HG02970 (cell line): Measurements from ENCODE around the gene RASA2.
"Not testable (repeated sequence)": the region's sequence is repeated elsewhere in the genome, so short reads cannot be mapped to it uniquely, and the experiment has no call there.

Source experiments
- ATAC-seq: cut with Tn5 transposase; IDR thresholded peaks from one replicate; pipeline ENCODE4 v1.9.1; 2021; ENCODE audit warnings: mild to moderate bottlenecking, moderate library complexity, moderate number of reproducible peaks; ENCODE audit not compliant: unreplicated experiment, low FRiP score

Gene RASA2

DNA sequence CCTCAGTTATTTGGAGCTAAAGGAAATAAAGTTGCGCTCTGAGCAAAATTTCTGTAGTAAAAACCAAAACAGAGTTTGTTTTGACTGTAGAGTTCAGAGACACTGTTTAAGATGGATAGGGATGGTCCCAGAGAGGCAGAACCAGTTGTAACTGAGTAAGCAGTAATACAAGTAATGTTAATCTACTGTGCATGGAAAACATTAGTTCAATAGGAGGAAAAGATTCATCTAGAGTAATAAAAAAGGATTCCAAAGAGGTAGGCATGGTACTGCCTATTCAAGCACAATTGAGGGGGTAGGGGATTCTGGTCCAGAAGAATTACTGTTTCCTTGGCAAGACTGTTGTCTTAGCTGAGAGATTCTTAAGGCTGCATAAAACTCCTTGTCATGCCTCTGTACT, 77.4 kb downstream of the RASA2 start:
- ATAC-seq: no peak

DNA sequence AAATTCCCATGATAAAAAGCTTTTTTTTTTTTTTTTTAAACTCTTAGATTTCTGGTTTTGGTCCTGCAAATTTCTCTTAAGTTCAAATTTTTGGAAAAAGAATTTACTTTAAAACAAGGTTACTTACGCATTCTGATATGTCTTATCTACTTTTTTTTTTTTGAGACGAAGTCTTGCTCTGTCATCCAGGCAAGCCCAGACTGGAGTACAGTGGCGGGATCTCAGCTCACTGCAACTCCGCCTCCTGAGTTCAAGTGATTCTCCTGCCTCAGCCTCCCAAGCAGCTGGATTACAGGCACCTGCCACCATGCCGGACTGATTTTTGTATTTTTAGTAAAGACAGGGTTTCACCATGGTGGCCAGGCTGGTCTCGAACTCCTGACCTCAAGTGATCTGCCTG, 83.2 kb downstream of the RASA2 start:
- no peak for ATAC-seq

DNA sequence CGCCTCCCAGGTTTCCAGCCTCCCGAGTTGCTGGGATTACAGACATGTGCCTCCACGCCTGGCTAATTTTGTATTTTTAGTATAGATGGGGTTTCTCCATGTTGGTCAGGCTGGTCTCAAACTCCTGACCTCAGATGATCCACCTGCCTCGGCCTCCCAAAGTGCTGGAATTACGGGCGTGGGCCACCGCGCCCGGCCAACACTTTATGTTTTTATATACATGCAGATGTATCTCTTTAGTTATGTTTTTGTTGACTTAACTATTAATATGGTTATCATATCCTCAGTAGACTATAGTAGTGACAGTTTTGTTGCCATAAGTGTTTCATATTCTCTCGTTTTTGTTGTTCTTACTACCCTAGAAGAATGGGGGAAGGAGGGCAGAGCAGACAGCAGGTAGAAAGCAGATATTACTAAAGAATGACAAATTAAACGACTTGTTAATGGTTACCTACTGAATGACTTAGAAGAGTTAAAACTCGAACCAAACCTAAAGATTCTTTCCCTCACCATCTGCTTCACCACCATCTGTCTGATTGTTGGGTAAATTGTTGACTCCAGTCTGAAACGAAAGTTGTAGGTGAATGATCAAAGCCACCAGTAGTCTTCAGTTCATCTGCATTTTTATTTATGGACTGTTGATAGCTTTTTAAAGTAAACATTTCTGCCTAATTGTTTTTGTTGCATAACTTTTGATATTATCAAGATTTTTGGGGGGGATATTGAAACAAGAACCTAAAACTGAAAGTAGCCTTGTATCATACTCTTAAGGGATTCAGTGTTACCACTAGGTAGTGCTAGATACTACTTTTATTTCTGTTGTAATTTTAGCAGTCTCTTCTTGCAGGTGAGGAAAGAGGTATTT, 89.3 kb downstream of the RASA2 start:
- no peak for ATAC-seq

DNA sequence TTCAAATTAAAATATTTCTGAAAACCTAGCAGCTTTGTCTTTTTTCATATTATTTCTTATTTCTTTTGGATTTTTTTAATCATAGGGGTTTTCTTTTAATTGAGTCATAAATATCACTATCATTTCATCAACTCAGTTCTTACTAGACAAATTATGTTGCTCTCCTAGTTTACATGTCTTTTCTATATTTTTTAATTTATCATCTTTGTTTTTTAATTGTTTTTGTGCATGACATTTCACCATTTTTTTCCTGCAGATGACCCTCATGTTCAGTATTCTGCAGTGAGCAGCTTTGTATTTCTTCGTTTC, 89.9 kb downstream of the RASA2 start:
- no peak for ATAC-seq

DNA sequence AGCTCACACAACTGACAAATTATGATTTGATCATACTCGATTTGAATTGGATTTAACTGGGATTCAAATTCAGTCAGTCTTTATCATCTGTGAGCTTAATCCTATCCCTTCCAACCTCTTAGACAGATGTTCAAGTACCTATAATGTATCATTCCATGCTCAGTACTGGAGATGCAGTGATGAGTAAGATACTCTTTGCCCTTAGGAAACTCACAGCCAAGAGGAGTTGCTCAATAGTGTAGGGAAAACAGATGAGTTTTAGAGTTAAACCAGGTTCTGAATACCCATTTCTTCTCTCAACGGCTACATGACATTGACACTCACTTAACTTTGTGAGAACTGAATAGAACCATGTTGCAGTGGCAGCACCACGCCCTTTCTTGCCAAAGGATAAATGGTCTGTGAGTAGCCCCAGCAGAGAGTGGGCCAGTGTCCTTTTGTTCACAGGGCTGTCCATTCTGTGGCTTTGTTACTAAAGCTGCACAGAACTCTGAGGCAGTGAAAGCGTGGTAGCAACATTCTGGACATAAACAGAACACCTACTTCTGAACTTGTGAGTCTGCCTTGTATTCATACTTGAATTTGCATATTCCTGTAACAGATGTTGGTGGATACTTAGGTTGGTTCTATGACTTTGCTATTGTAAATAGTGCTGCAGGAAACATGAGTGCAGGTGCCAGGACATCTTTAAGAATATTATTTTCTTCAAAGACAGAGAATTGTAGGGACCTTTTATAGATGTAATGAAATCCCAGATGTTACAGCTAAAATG, 91.6 kb downstream of the RASA2 start:
- ATAC-seq: no peak

DNA sequence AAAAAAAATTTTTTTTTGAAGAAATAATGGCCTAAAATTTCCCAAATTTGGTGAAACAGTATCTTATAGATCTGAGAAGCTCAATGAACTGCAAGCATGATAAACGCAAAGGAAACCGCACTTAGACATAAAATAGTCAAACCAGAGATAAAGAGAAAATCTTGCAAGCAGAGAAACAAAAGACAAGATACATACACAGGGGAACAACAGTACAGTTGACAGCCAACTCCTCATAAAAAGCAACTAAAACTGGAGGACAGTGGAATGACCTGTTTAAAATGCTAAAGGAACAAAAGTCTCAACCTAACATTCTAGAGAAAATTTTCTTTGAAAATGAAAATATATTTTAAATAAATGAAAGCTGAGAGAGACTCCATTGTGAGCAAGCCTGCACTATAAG, 107.5 kb downstream of the RASA2 start:
- no peak for ATAC-seq

DNA sequence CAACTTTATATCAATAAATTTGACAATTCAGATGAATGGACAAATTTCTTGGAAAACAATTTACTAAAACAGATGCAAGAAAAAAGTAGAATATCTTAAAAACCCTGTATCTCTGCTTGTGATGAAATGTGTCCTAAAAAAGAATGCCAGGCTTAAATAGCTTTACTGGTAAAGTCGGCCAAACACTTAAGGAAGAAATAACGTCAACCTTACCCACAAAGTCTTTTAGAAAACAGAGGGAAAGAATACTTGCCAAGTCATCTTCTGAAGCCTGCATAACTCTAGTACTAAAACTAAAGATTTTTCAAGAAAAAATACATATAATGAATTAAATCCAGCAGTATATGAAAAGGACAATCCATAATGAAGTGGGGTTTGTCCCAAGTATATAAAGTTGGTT, 111.1 kb downstream of the RASA2 start:
- no peak for ATAC-seq

DNA sequence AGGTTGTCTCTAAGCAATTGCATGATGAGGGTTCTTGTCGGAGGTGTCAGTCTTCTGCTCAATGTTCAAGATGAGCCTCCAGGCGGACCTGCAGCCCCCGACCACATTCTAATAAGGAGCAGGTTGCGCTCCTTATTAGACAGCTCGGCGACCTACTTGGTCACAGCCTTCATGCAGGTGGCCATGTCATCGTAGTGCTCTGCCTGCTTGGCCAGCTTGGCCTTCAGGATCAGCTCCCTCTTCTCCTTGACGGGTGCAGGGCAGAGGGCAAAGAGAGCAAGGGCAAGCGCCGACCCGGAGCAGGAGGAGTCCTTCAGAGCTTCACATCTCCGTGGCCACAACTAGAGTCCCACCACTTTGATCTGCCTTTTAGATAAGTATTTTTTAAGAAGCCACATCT, 113.5 kb downstream of the RASA2 start:
- ATAC-seq: no peak

DNA sequence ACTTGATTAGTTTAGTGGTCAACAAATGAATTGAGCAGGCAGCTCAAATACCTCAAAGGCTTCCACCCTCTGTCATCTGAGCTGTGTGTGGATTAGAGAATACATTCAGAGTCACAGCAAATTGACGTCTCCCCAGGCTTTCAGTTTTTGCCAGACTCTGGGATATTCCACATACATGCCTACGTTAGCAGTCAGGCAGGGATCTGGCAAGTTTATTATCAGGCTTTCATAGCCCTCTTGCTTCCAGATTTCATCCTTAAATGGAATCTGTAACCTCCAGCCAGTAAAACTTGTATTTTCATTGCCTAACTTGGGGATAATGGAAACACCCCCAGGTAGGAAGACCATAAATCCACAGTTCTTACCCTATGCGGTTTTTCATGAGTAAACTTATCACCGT, 115.9 kb downstream of the RASA2 start:
- no peak for ATAC-seq

DNA sequence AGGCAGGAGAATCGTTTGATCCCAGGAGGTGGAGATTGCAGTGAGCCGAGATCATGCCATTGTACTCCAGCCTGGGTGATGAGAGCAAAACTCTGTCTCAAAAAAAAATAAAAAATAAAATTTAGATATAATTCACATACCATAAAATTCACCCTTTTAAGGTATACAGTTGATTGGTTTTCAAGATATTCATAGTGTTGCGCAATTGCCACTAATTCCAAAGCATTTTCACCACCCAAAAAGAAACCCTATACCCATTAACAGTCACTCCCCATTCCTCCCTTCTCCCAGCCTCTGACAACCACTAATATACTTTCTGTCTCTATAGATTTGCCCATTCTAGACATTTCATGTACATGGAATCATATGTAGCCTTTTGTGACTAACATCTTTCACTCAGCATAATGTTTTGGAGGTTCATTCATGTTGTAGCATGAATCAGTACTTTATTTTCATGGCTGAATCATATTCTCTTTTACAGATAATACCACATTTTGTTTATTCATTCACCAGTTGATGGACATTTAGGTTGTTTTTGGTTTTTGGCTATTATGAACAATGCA, 116.7 kb downstream of the RASA2 start:
- ATAC-seq: no peak

DNA sequence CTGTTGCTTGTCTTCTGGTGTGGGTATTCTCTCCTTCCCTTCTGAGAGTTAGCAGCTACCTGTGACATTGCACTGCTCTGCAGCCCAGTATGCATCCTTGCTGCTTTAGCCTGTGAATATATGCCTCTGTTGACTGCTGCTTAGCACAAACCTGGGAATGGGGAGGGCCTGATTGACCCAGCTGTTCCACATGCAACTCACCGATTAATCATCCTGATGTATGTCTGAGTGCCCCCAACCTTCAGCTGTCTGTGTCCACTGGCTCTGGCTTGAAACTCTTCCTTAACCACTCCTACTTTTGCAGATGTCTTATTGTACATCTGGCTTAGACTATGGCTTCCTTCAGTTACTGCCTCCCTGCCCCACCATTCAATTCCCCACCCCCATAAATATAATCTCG, 119.1 kb downstream of the RASA2 start:
- ATAC-seq: no peak

DNA sequence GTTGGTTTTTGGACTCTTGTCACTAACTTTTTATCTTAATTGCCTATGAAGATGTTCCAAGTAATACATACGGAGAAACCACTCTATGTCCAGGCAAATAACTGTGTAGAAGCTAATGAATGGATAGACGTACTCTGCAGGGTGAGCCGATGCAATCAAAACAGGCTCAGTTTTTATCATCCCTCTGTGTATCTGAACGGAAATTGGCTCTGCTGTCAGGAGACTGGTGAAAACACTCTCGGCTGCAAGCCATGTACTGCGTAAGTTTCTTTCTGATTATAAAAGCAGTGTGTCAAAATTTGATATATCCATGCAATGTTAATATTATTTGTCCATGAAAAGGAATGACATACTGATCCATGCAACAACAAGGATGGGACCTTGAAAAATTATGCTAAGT, 121.6 kb downstream of the RASA2 start:
- no peak for ATAC-seq

DNA sequence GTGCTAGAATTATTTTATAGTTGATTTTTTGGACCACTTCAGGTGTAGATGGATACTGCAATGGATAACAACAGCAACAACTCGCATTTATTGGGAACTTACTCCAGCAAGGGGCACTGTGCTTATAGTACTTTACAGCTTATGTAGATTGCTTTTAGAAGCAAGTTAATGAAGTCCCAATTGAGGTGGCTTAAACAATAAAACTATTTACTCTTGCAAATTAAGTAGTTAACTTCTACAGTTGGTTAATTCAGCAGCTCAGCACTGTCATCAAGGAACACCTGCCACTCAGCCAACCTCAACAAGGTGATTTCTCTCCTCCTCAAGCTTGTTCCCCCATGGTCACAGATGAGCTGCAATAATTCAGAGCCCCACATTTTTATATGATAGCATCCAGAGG, 124.1 kb downstream of the RASA2 start:
- no peak for ATAC-seq

DNA sequence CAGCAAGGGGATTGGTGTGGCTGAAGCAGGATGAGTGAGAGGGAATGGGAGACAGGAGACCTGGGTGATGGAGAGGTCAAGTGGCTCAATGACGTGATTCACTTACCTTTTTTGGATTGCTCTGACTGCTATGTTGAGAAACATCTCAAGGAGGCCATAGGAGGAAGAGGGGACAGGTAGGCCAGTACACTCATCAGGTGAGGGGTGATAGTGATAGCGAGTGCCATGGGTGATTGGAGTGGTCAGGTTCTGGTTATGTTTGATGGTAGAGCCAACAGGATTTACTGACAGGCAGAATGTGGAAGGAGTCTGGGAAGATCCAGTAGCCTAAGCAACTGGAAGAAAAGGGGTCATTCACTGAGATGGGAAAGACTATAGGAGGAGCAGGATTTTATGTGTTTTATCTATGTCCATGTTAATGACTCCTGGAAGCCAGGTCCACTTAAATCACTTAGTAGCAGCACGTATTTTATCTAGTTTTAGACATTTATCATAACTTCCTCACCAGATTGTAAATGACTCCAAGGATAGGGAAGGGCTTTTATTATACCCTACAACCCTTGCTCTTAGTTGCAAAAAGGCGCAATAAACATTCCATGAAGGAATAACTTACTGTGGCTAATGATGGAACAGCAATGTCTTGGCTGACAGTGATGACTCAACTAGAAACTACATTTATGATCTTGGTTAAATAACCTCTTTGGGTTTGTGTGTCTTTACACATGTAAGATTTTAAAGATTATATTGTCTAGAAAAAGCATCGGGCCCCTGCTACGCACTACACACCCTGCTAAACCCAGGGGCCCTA, 131.5 kb downstream of the RASA2 start:
- ATAC-seq: no peak

DNA sequence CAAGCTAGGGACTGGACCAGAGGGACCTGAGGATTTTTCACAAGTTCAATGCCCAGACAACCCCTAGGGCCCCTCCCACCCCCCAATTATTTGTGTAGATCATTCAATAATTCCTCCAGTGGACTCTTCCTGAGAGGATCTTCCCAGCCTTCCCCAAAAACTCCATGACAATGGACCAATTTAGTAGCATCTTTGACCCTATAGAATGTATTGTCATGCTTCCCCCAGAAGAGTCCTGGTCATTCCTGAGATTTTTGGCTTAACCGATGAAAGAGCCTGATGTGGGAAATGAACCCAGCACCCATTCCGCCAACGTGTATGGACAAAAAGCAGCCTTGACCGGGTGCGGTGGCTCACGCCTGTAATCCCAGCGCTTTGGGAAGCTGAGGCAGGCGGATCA, 132.1 kb downstream of the RASA2 start:
- no peak for ATAC-seq

DNA sequence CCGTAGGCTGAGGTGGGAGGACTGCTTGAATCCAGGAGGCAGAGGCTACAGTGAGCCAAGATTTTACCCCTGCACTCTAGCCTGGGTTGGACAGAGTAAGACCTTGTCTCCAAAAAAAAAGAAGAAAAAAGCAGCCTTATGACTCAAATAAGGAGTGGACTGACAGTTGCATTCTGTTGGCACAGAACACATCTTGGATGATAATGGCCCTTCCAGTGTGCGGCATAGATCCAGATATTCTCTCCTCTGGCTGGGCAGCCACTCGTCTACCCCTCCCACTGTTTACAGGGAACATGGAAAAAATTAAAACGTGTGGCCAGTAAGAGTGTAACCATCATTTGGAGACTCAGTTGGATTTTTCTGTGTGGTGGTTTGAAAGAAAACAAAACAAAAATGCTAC, 132.6 kb downstream of the RASA2 start:
- no peak for ATAC-seq

DNA sequence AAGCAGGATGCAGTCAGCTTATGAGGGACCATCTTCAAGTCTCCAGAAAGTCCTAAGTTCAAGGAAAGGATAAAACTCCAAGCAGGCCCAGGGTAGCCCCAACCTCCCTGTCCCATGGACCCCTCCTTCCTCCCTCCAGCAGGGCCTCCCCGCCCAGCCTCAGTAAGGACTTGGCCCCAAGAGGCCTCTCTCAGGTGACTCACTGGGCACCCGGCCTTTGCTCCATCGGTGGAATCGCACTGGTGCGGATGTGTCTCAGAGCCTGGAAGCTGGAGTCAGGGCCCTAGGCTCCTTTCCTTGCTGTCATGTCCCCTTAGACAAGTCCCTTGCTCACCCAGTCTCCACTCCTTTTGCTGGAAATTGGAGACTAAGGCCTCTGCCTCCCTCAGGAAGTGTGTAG, 136.9 kb downstream of the RASA2 start:
- no peak for ATAC-seq

DNA sequence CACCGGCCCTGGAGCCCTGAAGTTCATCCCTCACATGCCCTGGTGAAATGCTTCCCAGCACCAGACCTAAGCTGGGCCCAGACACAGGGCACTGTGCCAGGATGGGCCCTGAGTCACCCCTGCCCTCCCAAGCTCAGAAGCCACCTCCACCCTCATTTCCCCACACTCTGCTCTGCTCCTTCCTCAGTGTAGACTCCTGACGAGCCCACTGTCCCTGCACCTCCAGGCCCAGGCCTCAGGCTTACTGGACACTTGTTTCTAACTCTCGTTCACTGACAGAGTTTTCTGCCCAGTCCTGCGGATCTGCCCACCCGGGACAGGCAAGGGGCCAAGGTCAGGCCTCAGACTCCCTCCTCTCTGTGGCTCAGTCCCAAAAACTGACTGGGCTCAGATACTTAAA, 138.7 kb downstream of the RASA2 start:
- no peak for ATAC-seq

DNA sequence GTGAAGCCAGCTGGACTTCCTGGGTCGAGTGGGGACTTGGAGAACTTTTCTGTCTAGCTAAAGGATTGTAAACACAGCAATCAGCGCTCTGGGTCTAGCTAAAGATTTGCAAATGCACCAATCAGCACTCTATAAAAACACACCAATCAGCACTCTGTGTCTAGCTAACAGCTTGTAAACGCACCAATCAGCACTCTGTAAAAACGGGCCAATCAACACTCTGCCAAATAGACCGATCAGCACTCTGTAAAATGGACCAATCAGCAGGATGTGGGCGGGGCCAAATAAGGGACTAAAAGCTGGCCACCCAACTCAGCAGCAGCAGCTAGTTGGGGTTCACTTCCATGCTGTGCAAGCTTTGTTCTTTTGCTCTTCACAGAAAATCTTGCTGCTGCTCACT, 141.5 kb downstream of the RASA2 start:
- not testable (repeated sequence) for ATAC-seq

DNA sequence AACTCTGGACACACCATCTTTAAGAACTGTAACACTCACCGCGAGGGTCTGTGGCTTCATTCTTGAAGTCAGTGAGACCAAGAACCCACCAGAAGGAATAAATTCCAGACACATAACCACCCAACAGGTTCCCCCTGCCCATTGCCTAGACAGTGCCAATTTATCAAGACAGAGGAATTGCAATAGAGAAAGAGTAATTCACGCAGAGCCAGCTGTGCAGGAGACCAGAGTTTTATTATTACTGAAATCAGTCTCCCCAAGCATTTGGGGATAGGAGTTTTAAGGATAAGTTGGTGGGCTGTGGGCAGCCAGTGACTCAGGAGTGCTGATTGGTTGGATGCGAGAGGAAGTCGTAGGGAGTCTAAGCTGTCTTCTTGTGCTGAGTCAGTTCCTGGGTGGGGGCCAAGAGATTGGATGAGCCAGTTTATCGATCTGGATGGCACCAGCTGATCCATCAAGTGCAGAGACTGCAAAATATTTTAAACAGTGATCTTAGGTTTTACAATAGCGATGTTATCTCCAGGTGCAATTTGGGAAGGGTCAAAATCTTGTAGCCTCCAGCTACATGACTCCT, 142.1 kb downstream of the RASA2 start:
- ATAC-seq: not testable (repeated sequence)

DNA sequence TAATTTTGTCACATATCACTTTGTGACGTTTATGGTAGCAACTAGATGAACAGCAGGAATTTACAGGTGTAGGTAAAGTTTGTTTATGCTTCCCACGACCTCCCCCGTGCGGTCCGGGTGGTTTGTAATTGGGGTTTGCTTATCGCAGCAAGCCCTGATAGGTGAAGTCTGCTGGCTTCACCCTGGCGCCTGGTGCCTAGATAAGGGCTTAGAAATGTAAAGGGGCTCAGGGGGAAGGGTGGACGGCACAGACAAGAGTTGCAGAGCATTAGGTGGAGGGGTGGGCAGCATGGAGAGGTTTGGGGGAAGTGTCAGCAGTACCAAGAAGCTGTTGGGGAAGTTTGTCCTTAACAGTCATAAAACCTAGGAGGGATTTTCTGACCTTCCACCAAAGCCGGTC, 143.1 kb downstream of the RASA2 start:
- ATAC-seq: no peak
